Spleen (tissue), 11 donors: ENCODE results near the gene FMN2. TPM values are rescaled to one million over a fixed set of nuclear protein-coding genes. Genes with fewer than 3 reads are reported as not detected.

Experiments used
- DNase-seq: peaks from one replicate; pipeline ENCODE4 v3.0.0-alpha.2; 2020
- H3K27ac ChIP-seq, 8 donors: fragments of 200-600 bp; sonication (generic) in 7 of 8; 1 replicate in 4 of 8; 2 replicates in 4 of 8; pipeline versions ENCODE4 v1.5.0 to v1.8.0; 2016 to 2021; ENCODE audit warnings: inconsistent platforms in 4 of 8, mild to moderate bottlenecking in 4 of 8, moderate library complexity in 1 of 8
- H3K27me3 ChIP-seq, 7 donors: fragments of 200-600 bp; sonication (generic) in 6 of 7; replicated peaks in 1 of 7; 1 replicate in 4 of 7; 2 replicates in 3 of 7; pipeline versions ENCODE4 v1.5.0 to v1.8.0; 2016 to 2021; ENCODE audit warnings: inconsistent platforms in 3 of 7, mild to moderate bottlenecking in 1 of 7
- H3K36me3 ChIP-seq, 6 donors: fragments of 200-600 bp; sonication (generic) in 5 of 6; 1 replicate in 4 of 6; 2 replicates in 2 of 6; pipeline versions ENCODE4 v1.5.0 to v1.8.0; 2016 to 2021; ENCODE audit warnings: inconsistent platforms in 2 of 6
- H3K4me1 ChIP-seq, 6 donors: fragments of 200-600 bp; sonication (generic) in 5 of 6; 1 replicate in 3 of 6; 2 replicates in 3 of 6; pipeline versions ENCODE4 v1.5.0 to v1.8.0; 2016 to 2021; ENCODE audit warnings: inconsistent platforms in 3 of 6
- H3K4me3 ChIP-seq, 8 donors: fragments of 200-600 bp; sonication (generic) in 7 of 8; 1 replicate in 4 of 8; 2 replicates in 4 of 8; pipeline versions ENCODE4 v1.5.0 to v1.8.0; 2016 to 2021; ENCODE audit warnings: inconsistent platforms in 4 of 8, mild to moderate bottlenecking in 4 of 8, moderate library complexity in 2 of 8
- H3K9me3 ChIP-seq, 8 donors: fragments of 200-600 bp; sonication (generic) in 7 of 8; 1 replicate in 4 of 8; 2 replicates in 4 of 8; pipeline versions ENCODE4 v1.5.0 to v1.8.0; 2016 to 2021; ENCODE audit warnings: inconsistent platforms in 4 of 8
- POLR2A ChIP-seq, 3 donors: fragments of 450-650 bp; IDR thresholded peaks; one replicate each; pipeline ENCODE4 v1.5.1; 2017; ENCODE audit warnings: antibody characterized with exemption in 3 of 3, mild to moderate bottlenecking in 1 of 3
- POLR2AphosphoS5 ChIP-seq, 3 donors: sonication (generic); formaldehyde crosslinking; IDR thresholded peaks; one replicate each; pipeline ENCODE4 v1.5.1; 2017; ENCODE audit warnings: antibody characterized with exemption in 3 of 3
- WGBS, 5 donors: extraction: QIAGEN DNeasy Blood & Tissue Kit in 3 of 5; methylation state at CpG; one replicate each; pipeline versions ENCODE4 v1.1.5 to v1.1.7; 2013 to 2018; 5-methylcytosine and 5-hydroxymethylcytosine counted together
- intact Hi-C: fragments of 100-400 bp; cut with DNase I; formaldehyde crosslinking; loops from one replicate; pipeline ENCODE4 v1.15.0; 2023; ENCODE audit warnings: low total_unique reads
- polyA plus RNA-seq, 3 donors: library from polyadenylated mRNA; stranded (reverse); fragments of 200-250 nt; gene quantifications; one replicate each; pipeline ENCODE4 v1.2.1, GENCODE V29; 2013
- total RNA-seq, 7 donors: library from RNA; depleted of rRNA in 3 of 7; stranded (reverse); fragments of >200 nt in 3 of 7; fragmentation: NEBNext Ultra II Directional in 4 of 7; extraction: Animal tissue kit (Norgen Biotek cat#: 25700) in 4 of 7; gene quantifications; one replicate each; pipeline versions ENCODE4 v1.1.0 to v1.2.1, GENCODE V29; 2016 to 2021
- TF ChIP-seq, protein P1 (sequence below), 11 experiments: fragments of 200-600 bp in 7 of 11; fragments of 450-650 bp in 4 of 11; sonication (generic) in 4 of 11; IDR thresholded peaks in 8 of 11; conservative IDR thresholded peaks in 3 of 11; 1 replicate in 7 of 11; 2 replicates in 4 of 11; pipeline versions ENCODE4 v1.4.0 to v1.8.0; 2016 to 2021; ENCODE audit warnings: antibody characterized with exemption in 11 of 11, inconsistent platforms in 4 of 11, mild to moderate bottlenecking in 1 of 11
- donor health status: healthy with polysubstance abuse.
- donor health status: DM: no; HTN: no; CAD: no; lungs with moderate emphysema.
- donor health status: DM: no; HTN: no; CAD: no.
- donor health status: Bipolar disorder and iron deficiency.
- donor health status: healthy.
- donor health status: DM: no; HTN: no; CAD: no.
- donor health status: DM: yes; HTN: yes; CAD: no.

Gene FMN2
- total and polyA plus RNA-seq, 10 donors, result 0.04 to 0.24 (median 0.12) TPM; not detected in 6

DNA sequence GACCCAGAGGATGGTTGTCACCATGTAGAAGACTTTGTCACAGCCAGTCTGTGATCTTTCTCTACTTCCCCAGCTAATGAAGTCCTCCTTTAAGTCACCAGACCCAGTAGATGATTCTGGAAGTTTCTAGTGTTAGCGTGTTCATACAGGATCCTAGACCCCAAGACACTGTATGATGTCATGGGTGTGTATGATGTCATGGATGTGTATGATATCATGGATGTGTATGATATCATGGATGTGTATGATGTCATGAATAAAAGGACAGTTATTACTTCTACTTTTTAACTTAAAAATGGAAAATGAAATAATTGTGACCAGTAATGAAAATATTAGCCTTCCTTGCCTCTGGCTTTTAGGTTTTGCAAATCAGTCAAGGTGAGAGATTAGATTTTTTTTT, 260.0 kb downstream of the FMN2 start:
- intact Hi-C loops, result no loop called here
- Histone ChIP-seq H3K36me3 (no peaks in the 10 kb centered on the region), H3K27ac (no peak overlapping the region), H3K4me1 (no peaks in the 10 kb centered on the region), H3K9me3 (peaks cover 0 to 7% (median 0%) of the 10 kb centered on the region in 8 donors), H3K4me3 (no peak overlapping the region), H3K27me3 (no peaks in the 10 kb centered on the region)
- 79 to 97% (median 86%) methylated on average over 1 of the region's 1 CpG for WGBS, 5 donors
- TF ChIP-seq POLR2AphosphoS5 (IDR thresholded peaks at IDR 0.05) (no peak), POLR2A (IDR thresholded peaks at IDR 0.05) (no peak)
- TF ChIP-seq, protein P1, sequence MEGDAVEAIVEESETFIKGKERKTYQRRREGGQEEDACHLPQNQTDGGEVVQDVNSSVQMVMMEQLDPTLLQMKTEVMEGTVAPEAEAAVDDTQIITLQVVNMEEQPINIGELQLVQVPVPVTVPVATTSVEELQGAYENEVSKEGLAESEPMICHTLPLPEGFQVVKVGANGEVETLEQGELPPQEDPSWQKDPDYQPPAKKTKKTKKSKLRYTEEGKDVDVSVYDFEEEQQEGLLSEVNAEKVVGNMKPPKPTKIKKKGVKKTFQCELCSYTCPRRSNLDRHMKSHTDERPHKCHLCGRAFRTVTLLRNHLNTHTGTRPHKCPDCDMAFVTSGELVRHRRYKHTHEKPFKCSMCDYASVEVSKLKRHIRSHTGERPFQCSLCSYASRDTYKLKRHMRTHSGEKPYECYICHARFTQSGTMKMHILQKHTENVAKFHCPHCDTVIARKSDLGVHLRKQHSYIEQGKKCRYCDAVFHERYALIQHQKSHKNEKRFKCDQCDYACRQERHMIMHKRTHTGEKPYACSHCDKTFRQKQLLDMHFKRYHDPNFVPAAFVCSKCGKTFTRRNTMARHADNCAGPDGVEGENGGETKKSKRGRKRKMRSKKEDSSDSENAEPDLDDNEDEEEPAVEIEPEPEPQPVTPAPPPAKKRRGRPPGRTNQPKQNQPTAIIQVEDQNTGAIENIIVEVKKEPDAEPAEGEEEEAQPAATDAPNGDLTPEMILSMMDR (IDR thresholded peaks at IDR 0.05 in 8 of 11, conservative IDR thresholded peaks at IDR 0.05 in 3 of 11), result no peak
- no peak for DNase-seq

DNA sequence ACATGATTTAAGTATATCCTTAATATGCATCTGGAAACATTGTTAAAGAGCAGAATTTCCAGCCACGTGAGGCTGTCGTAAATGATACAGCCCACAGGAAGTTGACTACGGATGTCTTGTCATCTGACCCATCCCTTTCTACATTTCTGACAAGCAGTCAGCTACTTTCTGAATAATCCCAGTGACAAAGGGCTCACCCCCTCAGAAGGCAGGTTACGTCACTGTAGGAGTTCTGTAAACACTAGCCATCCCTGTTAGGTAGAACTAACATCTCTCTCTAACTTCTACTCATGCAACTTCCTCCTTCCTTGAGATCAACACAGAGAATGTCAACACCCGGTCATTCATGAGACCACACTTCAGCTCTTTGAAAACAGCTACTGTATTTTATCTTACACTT, 261.1 kb downstream of the FMN2 start:
- WGBS, 5 donors, result 35 to 49% (median 40%) methylated on average over 5 of the region's 5 CpGs
- H3K4me1 ChIP-seq, result no peaks in the 10 kb centered on the region
- no peaks in the 10 kb centered on the region for H3K36me3 ChIP-seq
- H3K9me3 ChIP-seq, result peaks cover 0 to 7% (median 0%) of the 10 kb centered on the region in 8 donors
- intact Hi-C loops, result no loop called here
- TF ChIP-seq, protein P1 (IDR thresholded peaks at IDR 0.05 in 8 of 11, conservative IDR thresholded peaks at IDR 0.05 in 3 of 11), result no peak
- TF ChIP-seq POLR2AphosphoS5 (IDR thresholded peaks at IDR 0.05) (no peak), POLR2A (IDR thresholded peaks at IDR 0.05) (no peak)
- no peak overlapping the region for H3K27ac ChIP-seq
- no peaks in the 10 kb centered on the region for H3K27me3 ChIP-seq
- no peak overlapping the region for H3K4me3 ChIP-seq
- DNase-seq, result no peak

DNA sequence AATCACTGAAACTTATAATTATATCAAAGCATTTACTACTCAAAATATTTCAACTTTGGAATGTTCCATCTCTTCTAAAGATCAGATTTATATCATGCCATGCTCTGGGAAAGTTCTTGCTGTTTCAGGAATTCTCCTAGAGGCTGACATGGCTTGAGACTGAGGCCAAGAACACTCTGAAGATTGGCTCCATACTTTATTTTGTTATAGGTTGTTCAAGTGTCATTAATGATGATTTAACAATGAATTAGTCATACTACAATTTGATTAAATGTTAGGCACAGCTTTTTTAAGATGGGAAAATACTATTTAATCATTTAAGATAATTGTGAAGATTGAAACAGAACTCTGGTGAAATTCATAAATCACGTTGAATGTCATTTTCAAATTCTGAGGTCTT, 264.9 kb downstream of the FMN2 start:
- no peak overlapping the region for H3K27ac ChIP-seq
- intact Hi-C loops, result no loop called here
- H3K4me1 ChIP-seq, result no peaks in the 10 kb centered on the region
- no peak overlapping the region for H3K4me3 ChIP-seq
- no peaks in the 10 kb centered on the region for H3K27me3 ChIP-seq
- no peak for TF ChIP-seq POLR2A (IDR thresholded peaks at IDR 0.05)
- TF ChIP-seq POLR2AphosphoS5 (IDR thresholded peaks at IDR 0.05), result no peak
- TF ChIP-seq, protein P1 (IDR thresholded peaks at IDR 0.05 in 8 of 11, conservative IDR thresholded peaks at IDR 0.05 in 3 of 11), result no peak
- no peak for DNase-seq
- no peaks in the 10 kb centered on the region for H3K36me3 ChIP-seq
- 64 to 80% (median 75%) methylated on average over 1 of the region's 1 CpG for WGBS, 5 donors
- peaks cover 0 to 7% (median 0%) of the 10 kb centered on the region in 8 donors for H3K9me3 ChIP-seq

DNA sequence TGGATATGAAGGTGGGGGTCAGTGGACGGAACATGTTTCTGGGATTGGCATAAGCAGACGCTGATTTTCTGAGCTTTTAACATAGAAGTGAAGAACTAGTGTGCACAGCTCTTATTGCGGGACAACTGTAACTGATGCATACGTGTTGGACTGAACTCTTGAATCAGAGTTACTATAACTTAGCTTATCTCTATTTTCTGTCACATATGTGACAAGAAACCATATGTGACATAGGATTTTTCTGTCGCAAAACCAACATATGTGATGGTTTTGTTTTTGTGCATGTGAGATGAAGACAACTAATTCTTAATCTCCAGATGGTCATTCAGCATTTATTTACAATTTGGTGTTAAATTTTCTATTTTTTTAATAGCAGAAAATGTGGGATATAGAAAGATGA, 270.4 kb downstream of the FMN2 start:
- Histone ChIP-seq H3K36me3 (no peaks in the 10 kb centered on the region), H3K4me1 (no peaks in the 10 kb centered on the region), H3K4me3 (no peak overlapping the region), H3K27ac (no peak overlapping the region), H3K9me3 (peaks cover 0 to 7% (median 0%) of the 10 kb centered on the region in 8 donors), H3K27me3 (no peaks in the 10 kb centered on the region)
- intact Hi-C loops, result no loop called here
- TF ChIP-seq POLR2A (IDR thresholded peaks at IDR 0.05) (no peak), POLR2AphosphoS5 (IDR thresholded peaks at IDR 0.05) (no peak)
- TF ChIP-seq, protein P1 (IDR thresholded peaks at IDR 0.05 in 8 of 11, conservative IDR thresholded peaks at IDR 0.05 in 3 of 11), result no peak
- 81 to 97% (median 87%) methylated on average over 5 of the region's 5 CpGs for WGBS, 5 donors
- DNase-seq, result no peak
